Endothelial cell of umbilical vein (primary cell): ENCODE results near the gene BAG5. TPM values are rescaled to one million over a fixed set of nuclear protein-coding genes. Genes with fewer than 3 reads are reported as not detected.

ENCODE experiments used
- BruUV-seq: library from RNA; stranded (reverse); fragments of 400-500 nt; replicated peaks from 2 replicates; lab custom pipeline; 2021; lab: Mats Ljungman, UMichigan
- CTCF ChIA-PET: fragments of 300-600, 350-600 bp; sonication (Branson Sonifier 250); formaldehyde crosslinking; loops from one replicate; lab custom pipeline; 2021; ENCODE audit warnings: antibody characterized with exemption, inconsistent platforms; lab: Charles Lee
- POLR2A ChIA-PET: fragments of 300-600, 350-600 bp; sonication (Branson Sonifier 250); formaldehyde crosslinking; loops from one replicate; lab custom pipeline; 2021; ENCODE audit warnings: antibody characterized with exemption, inconsistent platforms; lab: Charles Lee
- DNase-seq: peaks from one replicate; pipeline ENCODE4 v3.0.0-alpha.2; 2011; ENCODE audit warnings: low read depth, low spot score
- FAIRE-seq: peaks from 2 replicates; lab custom pipeline; 2011; peaks lifted over from hg19 to GRCh38; lab: Jason Lieb, UNC
- H2AFZ ChIP-seq: 2 replicates; pipeline ENCODE4 v1.6.0; 2012; ENCODE audit warnings: low read depth, low read length, control low read depth, inconsistent platforms
- H3K27ac ChIP-seq: 2 replicates; pipeline ENCODE4 v1.5.1; 2011; ENCODE audit warnings: low read depth, mild to moderate bottlenecking, control low read depth, low read length, moderate library complexity; ENCODE audit not compliant: insufficient read depth
- H3K27me3 ChIP-seq, 2 experiments: 2 replicates each; pipeline versions ENCODE4 v1.6.0 to v1.6.1; 2011; ENCODE audit warnings: low read length in 2 of 2, mixed read lengths in 1 of 2; ENCODE audit not compliant: control insufficient read depth in 2 of 2, insufficient read depth in 2 of 2
- H3K36me3 ChIP-seq, 2 experiments: 2 replicates in 1 of 2; 3 replicates in 1 of 2; pipeline ENCODE4 v1.5.1; 2011; ENCODE audit warnings: low read length in 2 of 2, mild to moderate bottlenecking in 1 of 2, moderate library complexity in 1 of 2; ENCODE audit not compliant: control insufficient read depth in 2 of 2, insufficient read depth in 2 of 2; ENCODE audit errors: extremely low read depth in 1 of 2
- H3K4me1 ChIP-seq: 3 replicates; pipeline ENCODE4 v1.5.1; 2011; ENCODE audit warnings: mild to moderate bottlenecking, low read length; ENCODE audit not compliant: control insufficient read depth, insufficient read depth; ENCODE audit errors: extremely low read depth
- H3K4me2 ChIP-seq: 2 replicates; pipeline ENCODE4 v1.6.1; 2011; ENCODE audit warnings: low read length, control low read depth, mixed read lengths; ENCODE audit not compliant: insufficient read depth
- H3K4me3 ChIP-seq, 3 experiments: fragments of 200-600 bp in 1 of 3; sonication (generic), shearing (Covaris generic) in 1 of 3; replicated peaks in 1 of 3; 2 replicates each; pipeline ENCODE4 v1.5.1; 2011 to 2016; ENCODE audit warnings: control low read depth in 3 of 3, low read length in 3 of 3, mild to moderate bottlenecking in 2 of 3, inconsistent platforms in 1 of 3, low read depth in 1 of 3, moderate library complexity in 1 of 3; ENCODE audit not compliant: insufficient read depth in 1 of 3
- H3K79me2 ChIP-seq: 2 replicates; pipeline ENCODE4 v1.6.0; 2012; ENCODE audit warnings: low read length, inconsistent platforms; ENCODE audit not compliant: control insufficient read depth, insufficient read depth
- H3K9ac ChIP-seq: replicated peaks from 2 replicates; pipeline ENCODE3; 2011; ENCODE audit warnings: low read length, control low read depth; ENCODE audit not compliant: insufficient read depth; ENCODE audit errors: extremely low read depth
- H3K9me1 ChIP-seq: replicated peaks from 3 replicates; pipeline ENCODE4 v1.6.0; 2011; ENCODE audit warnings: mild to moderate bottlenecking, low read length; ENCODE audit not compliant: control insufficient read depth, insufficient read depth; ENCODE audit errors: extremely low read depth
- H3K9me3 ChIP-seq: replicated peaks from 2 replicates; pipeline ENCODE4 v1.5.1; 2012; ENCODE audit warnings: low read length, inconsistent platforms; ENCODE audit not compliant: control insufficient read depth, insufficient read depth
- H4K20me1 ChIP-seq: replicated peaks from 2 replicates; pipeline ENCODE3; 2011; ENCODE audit warnings: mild to moderate bottlenecking, low read length; ENCODE audit not compliant: control insufficient read depth, insufficient read depth; ENCODE audit errors: extremely low read depth
- EZH2 ChIP-seq: IDR thresholded peaks from 2 replicates; pipeline ENCODE4 v1.6.1; 2012; ENCODE audit warnings: borderline replicate concordance, low read depth, mild to moderate bottlenecking, moderate library complexity, low read length, inconsistent platforms; ENCODE audit not compliant: severe bottlenecking
- FOS ChIP-seq: IDR thresholded peaks from 2 replicates; pipeline ENCODE4 v1.6.1; 2011; ENCODE audit warnings: mild to moderate bottlenecking, low read length, moderate library complexity, borderline replicate concordance; ENCODE audit not compliant: insufficient read depth
- JUN ChIP-seq: IDR thresholded peaks from 2 replicates; pipeline ENCODE4 v1.6.1; 2011; ENCODE audit warnings: borderline replicate concordance, low read depth; ENCODE audit not compliant: insufficient read length, insufficient read depth
- MYC ChIP-seq: IDR thresholded peaks from one replicate; pipeline ENCODE4 v1.6.1; 2011; ENCODE audit warnings: mild to moderate bottlenecking, low read depth, low read length
- POLR2A ChIP-seq: IDR thresholded peaks from 2 replicates; pipeline ENCODE4 v1.6.1; 2012; ENCODE audit warnings: low read depth, mild to moderate bottlenecking, control low read depth, low read length
- dilution Hi-C: fragments of 300-500 bp; cut with MboI; formaldehyde crosslinking; loops from one replicate; pipeline ENCODE4 v1.15.0; 2019; ENCODE audit warnings: low sequenced_read_pairs; ENCODE audit not compliant: extremely low pct_ligation_motif_present
- intact Hi-C: fragments of 100-400 bp; cut with micrococcal nuclease; formaldehyde crosslinking; loops from one replicate; pipeline ENCODE4 v1.10.0; 2022
- polyA plus RNA-seq, 4 experiments: library from polyadenylated mRNA; depleted of rRNA in 3 of 4; stranded (reverse) in 3 of 4; unstranded in 1 of 4; fragments of >200 nt; gene quantifications; 2 replicates each; pipeline versions ENCODE4 v1.2.1 to v1.2.3, GENCODE V29; 2011 to 2012; ENCODE audit warnings: missing spikeins in 1 of 4
- total RNA-seq: library from RNA; stranded (reverse); gene quantifications from 2 replicates; pipeline ENCODE4 v1.2.3, GENCODE V29; 2021
- TF ChIP-seq, protein P1 (sequence below): IDR thresholded peaks from 2 replicates; pipeline ENCODE4 v1.6.1; 2011; ENCODE audit not compliant: insufficient read depth, insufficient read length
- TF ChIP-seq, protein P2 (sequence below), 2 donors: IDR thresholded peaks; 1 replicate in 1 of 2; 2 replicates in 1 of 2; pipeline ENCODE4 v1.5.1; 2011; ENCODE audit warnings: low read length in 2 of 2, mild to moderate bottlenecking in 2 of 2, moderate library complexity in 2 of 2, control low read depth in 1 of 2, inconsistent platforms in 1 of 2, low read depth in 1 of 2; ENCODE audit not compliant: insufficient read depth in 1 of 2; ENCODE audit errors: extremely low read depth in 1 of 2

The BAG5 gene
- total and polyA plus RNA-seq, 2 donors (not counting 3 experiments of a cell fraction or from before 2014, with no cell fraction given): 6.3 to 32.5 TPM

DNA sequence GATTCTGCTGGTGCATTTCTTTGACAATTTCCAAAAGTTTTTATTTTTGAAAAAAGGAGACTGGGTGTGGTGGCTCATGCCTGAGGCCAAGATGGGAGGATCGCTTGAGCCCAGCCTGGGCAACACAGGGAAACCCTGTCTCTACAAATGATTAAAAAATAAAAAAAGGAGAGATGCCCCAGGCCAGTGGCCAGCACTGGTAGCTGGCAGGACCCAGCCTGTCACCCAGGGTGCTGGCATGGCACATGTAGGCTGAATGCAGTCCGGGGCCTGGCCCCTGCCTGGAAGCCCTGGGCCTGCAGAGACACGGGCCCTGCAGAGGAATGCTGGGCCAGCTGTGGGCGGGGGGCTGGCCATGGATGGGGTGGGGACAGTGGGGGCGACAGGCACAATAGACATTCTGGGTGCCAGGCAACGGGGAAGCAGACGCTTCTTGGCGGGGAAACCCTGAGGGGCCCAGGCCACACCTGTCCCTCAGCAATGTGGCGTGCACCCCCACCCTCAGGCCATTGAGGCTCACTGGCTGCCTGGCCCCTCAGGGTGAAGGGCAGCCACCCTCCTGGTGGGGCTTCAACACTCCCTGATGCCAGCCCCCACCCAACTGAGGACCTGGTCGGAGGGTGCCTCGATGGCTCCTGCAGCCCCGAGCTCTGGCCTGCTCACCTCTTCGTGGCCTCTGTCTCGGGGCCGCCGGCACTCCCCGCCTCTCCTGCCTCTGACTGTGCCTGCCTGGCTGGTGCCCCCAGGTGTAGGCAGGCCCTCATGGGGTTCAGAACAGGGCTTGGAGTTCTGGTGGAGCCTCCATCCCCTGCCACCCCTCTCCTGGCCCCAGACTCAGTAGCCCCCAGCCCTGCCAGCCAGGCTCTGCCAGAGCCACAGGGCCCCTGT, 21.4 kb downstream of the BAG5 start:
- no peak overlapping the region for H3K4me2 ChIP-seq
- H2AFZ ChIP-seq: no peak overlapping the region
- dilution Hi-C loops (no loop called here), intact Hi-C loops (no loop called here)
- H3K9ac ChIP-seq: no peak overlapping the region
- DNase-seq: no peak
- no peak for FAIRE-seq
- H3K4me1 ChIP-seq: no peaks in the 10 kb centered on the region
- no peaks in the 10 kb centered on the region for H3K9me3 ChIP-seq
- H3K36me3 ChIP-seq: no peaks in the 10 kb centered on the region
- no peaks in the 10 kb centered on the region for H4K20me1 ChIP-seq
- no peak overlapping the region for H3K27ac ChIP-seq
- BruUV-seq: no TSS peak
- H3K4me3 ChIP-seq: no peak overlapping the region
- no peaks in the 10 kb centered on the region for H3K27me3 ChIP-seq
- ChIA-PET POLR2A (interaction anchor here (0.6 kb wide), 1 partner anchor 12 kb away, joined by 3 read pairs; the partner anchor contains the start of gene TRMT61A), CTCF (interaction anchor here (1.4 to 14.4 kb wide), 3 partner anchors 22 to 41 kb away, joined by 4 to 209 read pairs (median 14); partner anchors contain the start of gene CKB)
- no peaks in the 10 kb centered on the region for H3K9me1 ChIP-seq
- TF ChIP-seq FOS: no peak
- TF ChIP-seq JUN: no peak
- TF ChIP-seq, protein P1, sequence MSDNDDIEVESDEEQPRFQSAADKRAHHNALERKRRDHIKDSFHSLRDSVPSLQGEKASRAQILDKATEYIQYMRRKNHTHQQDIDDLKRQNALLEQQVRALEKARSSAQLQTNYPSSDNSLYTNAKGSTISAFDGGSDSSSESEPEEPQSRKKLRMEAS: no peak
- TF ChIP-seq, protein P2, sequence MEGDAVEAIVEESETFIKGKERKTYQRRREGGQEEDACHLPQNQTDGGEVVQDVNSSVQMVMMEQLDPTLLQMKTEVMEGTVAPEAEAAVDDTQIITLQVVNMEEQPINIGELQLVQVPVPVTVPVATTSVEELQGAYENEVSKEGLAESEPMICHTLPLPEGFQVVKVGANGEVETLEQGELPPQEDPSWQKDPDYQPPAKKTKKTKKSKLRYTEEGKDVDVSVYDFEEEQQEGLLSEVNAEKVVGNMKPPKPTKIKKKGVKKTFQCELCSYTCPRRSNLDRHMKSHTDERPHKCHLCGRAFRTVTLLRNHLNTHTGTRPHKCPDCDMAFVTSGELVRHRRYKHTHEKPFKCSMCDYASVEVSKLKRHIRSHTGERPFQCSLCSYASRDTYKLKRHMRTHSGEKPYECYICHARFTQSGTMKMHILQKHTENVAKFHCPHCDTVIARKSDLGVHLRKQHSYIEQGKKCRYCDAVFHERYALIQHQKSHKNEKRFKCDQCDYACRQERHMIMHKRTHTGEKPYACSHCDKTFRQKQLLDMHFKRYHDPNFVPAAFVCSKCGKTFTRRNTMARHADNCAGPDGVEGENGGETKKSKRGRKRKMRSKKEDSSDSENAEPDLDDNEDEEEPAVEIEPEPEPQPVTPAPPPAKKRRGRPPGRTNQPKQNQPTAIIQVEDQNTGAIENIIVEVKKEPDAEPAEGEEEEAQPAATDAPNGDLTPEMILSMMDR (IDR thresholded peaks at IDR 0.05; ENCODE audit: extremely low read depth in 1 of 2, insufficient read depth in 1 of 2, low read depth in 1 of 2, low read length in 2 of 2): no peak
- TF ChIP-seq MYC: no peak
- TF ChIP-seq POLR2A: no peak
- no peak for TF ChIP-seq EZH2
- H3K79me2 ChIP-seq: no peaks in the 10 kb centered on the region
